K562 (cell line): ENCODE data around the gene TTLL10. TPM values are rescaled to one million over a fixed set of nuclear protein-coding genes. Genes with fewer than 3 reads are reported as not detected.

Experiments
- ARHGAP35 ChIP-seq: fragments of 450-650 bp; IDR thresholded peaks from 2 replicates; pipeline ENCODE4 v1.6.1; 2018; ENCODE audit not compliant: partially characterized antibody
- ARID2 ChIP-seq: fragments of 450-650 bp; IDR thresholded peaks from 2 replicates; pipeline ENCODE4 v1.6.1; 2017; ENCODE audit warnings: antibody characterized with exemption, mild to moderate bottlenecking
- CEBPB ChIP-seq: fragments of 450-650 bp; IDR thresholded peaks from 2 replicates; pipeline ENCODE4 v1.6.1; 2016; ENCODE audit warnings: missing genetic modification characterization, missing compliant biosample characterization
- EGR1 ChIP-seq: fragments of 450-650 bp; conservative IDR thresholded peaks from 2 replicates; pipeline ENCODE4 v1.6.1; 2017; ENCODE audit warnings: mild to moderate bottlenecking
- HDAC1 ChIP-seq, 2 experiments: fragments of 450-650 bp; IDR thresholded peaks; 2 replicates each; pipeline ENCODE4 v1.6.1; 2016 to 2017; ENCODE audit warnings: inconsistent platforms in 1 of 2, mild to moderate bottlenecking in 1 of 2, moderate library complexity in 1 of 2
- HDAC3 ChIP-seq: fragments of 450-650 bp; IDR thresholded peaks from 2 replicates; pipeline ENCODE4 v1.6.1; 2018; ENCODE audit warnings: borderline replicate concordance, mild to moderate bottlenecking, moderate library complexity; ENCODE audit not compliant: partially characterized antibody
- MAFF ChIP-seq: IDR thresholded peaks from 2 replicates; pipeline ENCODE4 v1.6.1; 2012; ENCODE audit warnings: low read length, improper control_type of control experiment
- MCM3 ChIP-seq: fragments of 450-650 bp; IDR thresholded peaks from 2 replicates; pipeline ENCODE4 v1.6.1; 2016
- MNT ChIP-seq, 2 experiments: fragments of 450-650 bp; conservative IDR thresholded peaks; 2 replicates each; pipeline ENCODE4 v1.6.1; 2017; ENCODE audit warnings: mild to moderate bottlenecking in 2 of 2, moderate library complexity in 2 of 2
- MTA1 ChIP-seq: fragments of 450-650 bp; IDR thresholded peaks from 2 replicates; pipeline ENCODE4 v1.6.1; 2017; ENCODE audit warnings: borderline replicate concordance
- NFXL1 ChIP-seq: fragments of 450-650 bp; formaldehyde crosslinking; IDR thresholded peaks from 2 replicates; pipeline ENCODE4 v1.4.0; 2021; ENCODE audit warnings: mild to moderate bottlenecking
- PHF21A ChIP-seq: fragments of 450-650 bp; IDR thresholded peaks from 2 replicates; pipeline ENCODE4 v1.6.1; 2017; ENCODE audit warnings: low read depth, borderline replicate concordance
- POLR2B ChIP-seq: fragments of 450-650 bp; IDR thresholded peaks from 2 replicates; pipeline ENCODE4 v1.6.1; 2018; ENCODE audit warnings: low read depth; ENCODE audit not compliant: partially characterized antibody
- U2AF1 ChIP-seq: fragments of 200-400 bp; formaldehyde crosslinking; optimal IDR thresholded peaks from 2 replicates; pipeline ENCODE3; 2017; ENCODE audit warnings: mild to moderate bottlenecking, low read depth, low read length, moderate library complexity
- USF2 ChIP-seq: sonication (generic); formaldehyde crosslinking; IDR thresholded peaks from 2 replicates; pipeline ENCODE4 v1.5.0; 2020; ENCODE audit warnings: missing genetic modification reagents
- ZBTB40 ChIP-seq, 2 experiments: fragments of 450-650 bp in 1 of 2; sonication (generic) in 1 of 2; formaldehyde crosslinking in 1 of 2; IDR thresholded peaks; 2 replicates each; pipeline versions ENCODE4 v1.7.1 to v1.9.0; 2016 to 2022; ENCODE audit warnings: inconsistent platforms in 1 of 2, mild to moderate bottlenecking in 1 of 2, missing genetic modification reagents in 1 of 2
- ZNF655 ChIP-seq: fragments of 250-450 bp; sonication (Bioruptor Pico); IDR thresholded peaks from 2 replicates; pipeline ENCODE4 v1.5.0; 2021
- polyA plus RNA-seq, 8 experiments: library from polyadenylated mRNA; depleted of rRNA in 4 of 8; stranded (reverse) in 5 of 8; unstranded in 3 of 8; fragments of >200 nt; fragmentation: Nextera tagmentation in 2 of 8; fragmentation: Illumina TruSeq in 1 of 8; extraction: Ambion mirVana in 2 of 8; extraction: Trizol in 1 of 8; gene quantifications; 2 replicates each; pipeline versions ENCODE4 v1.2.1 to v1.2.3, GENCODE V29; 2011 to 2014; ENCODE audit warnings: inconsistent platforms in 1 of 8, missing spikeins in 1 of 8
- total RNA-seq, 7 experiments: library from RNA; depleted of rRNA in 6 of 7; stranded (reverse); fragments of >200 nt in 6 of 7; fragmentation: Illumina TruSeq in 2 of 7; extraction: Trizol in 2 of 7; gene quantifications; 2 replicates each; pipeline versions ENCODE4 v1.2.1 to v1.2.3, GENCODE V29; 2011 to 2021; ENCODE audit warnings: low replicate concordance in 1 of 7

The TTLL10 gene
- total and polyA plus RNA-seq, 9 of the 15 experiments (the other 6 are each of a cell fraction or from before 2014, with no cell fraction given), result not detected

GRCh38 chr1:1176931-1177330 is 3.3 kb downstream of the TTLL10 start (continued):
- no peak for TF ChIP-seq NFXL1 (CRISPR knock-in tag)
- no peak for TF ChIP-seq MNT (conservative IDR thresholded peaks at IDR 0.05)
- no peak for TF ChIP-seq ARID2
- no peak for TF ChIP-seq HDAC3
- no peak; the same call in 1 of the 2 replicates for TF ChIP-seq PHF21A
- no peak for TF ChIP-seq ZBTB40 (IDR thresholded peaks at IDR 0.05)
- peak; percentile 13; the same call in 1 of the 2 replicates for TF ChIP-seq ZBTB40 (CRISPR knock-in tag; IDR thresholded peaks at IDR 0.05)
- TF ChIP-seq ARHGAP35, result peak; percentile 33
- no peak for TF ChIP-seq U2AF1
- TF ChIP-seq MCM3, result 0 out of 2 replicates have a peak, but pooled peaks have one; percentile 13
- TF ChIP-seq MAFF, result no peak
- peak; percentile 65 for TF ChIP-seq EGR1
- TF ChIP-seq POLR2B, result no peak
- TF ChIP-seq ZNF655 (CRISPR knock-in tag), result no peak
- no peak for TF ChIP-seq USF2 (CRISPR knock-in tag)
- TF ChIP-seq HDAC1 (IDR thresholded peaks at IDR 0.05), result no peak
- TF ChIP-seq CEBPB (tag), result no peak
- no peak for TF ChIP-seq MTA1
